Fibroblast of the aortic adventitia (primary cell): Measurements from ENCODE around the gene PROM2. TPM values are rescaled to one million over a fixed set of nuclear protein-coding genes. Genes with fewer than 3 reads are reported as not detected.

ENCODE experiments used
- DNase-seq: peaks from one replicate; pipeline ENCODE4 v3.0.0-alpha.2; 2010; ENCODE audit warnings: low read depth
- H3K4me3 ChIP-seq: 2 replicates; pipeline ENCODE4 v1.5.1; 2011; ENCODE audit warnings: low read depth, mild to moderate bottlenecking, control low read depth, low read length, moderate library complexity
- total RNA-seq: library from RNA; depleted of rRNA; stranded (reverse); fragments of >200 nt; gene quantifications from 2 replicates; pipeline ENCODE4 v1.2.3, GENCODE V29; 2012; ENCODE audit warnings: low replicate concordance
- TF ChIP-seq, protein P1 (sequence below): IDR thresholded peaks from 2 replicates; pipeline ENCODE4 v1.5.1; 2011; ENCODE audit warnings: mild to moderate bottlenecking, low read length, control low read depth, inconsistent platforms; ENCODE audit not compliant: insufficient read depth

PROM2 gene
- 0.18 and 0.33 TPM in 2 replicates for total RNA-seq

- H3K4me3 ChIP-seq = no peak within 1 kb of the TSS
- DNase-seq = no peak
- TF ChIP-seq, protein P1, sequence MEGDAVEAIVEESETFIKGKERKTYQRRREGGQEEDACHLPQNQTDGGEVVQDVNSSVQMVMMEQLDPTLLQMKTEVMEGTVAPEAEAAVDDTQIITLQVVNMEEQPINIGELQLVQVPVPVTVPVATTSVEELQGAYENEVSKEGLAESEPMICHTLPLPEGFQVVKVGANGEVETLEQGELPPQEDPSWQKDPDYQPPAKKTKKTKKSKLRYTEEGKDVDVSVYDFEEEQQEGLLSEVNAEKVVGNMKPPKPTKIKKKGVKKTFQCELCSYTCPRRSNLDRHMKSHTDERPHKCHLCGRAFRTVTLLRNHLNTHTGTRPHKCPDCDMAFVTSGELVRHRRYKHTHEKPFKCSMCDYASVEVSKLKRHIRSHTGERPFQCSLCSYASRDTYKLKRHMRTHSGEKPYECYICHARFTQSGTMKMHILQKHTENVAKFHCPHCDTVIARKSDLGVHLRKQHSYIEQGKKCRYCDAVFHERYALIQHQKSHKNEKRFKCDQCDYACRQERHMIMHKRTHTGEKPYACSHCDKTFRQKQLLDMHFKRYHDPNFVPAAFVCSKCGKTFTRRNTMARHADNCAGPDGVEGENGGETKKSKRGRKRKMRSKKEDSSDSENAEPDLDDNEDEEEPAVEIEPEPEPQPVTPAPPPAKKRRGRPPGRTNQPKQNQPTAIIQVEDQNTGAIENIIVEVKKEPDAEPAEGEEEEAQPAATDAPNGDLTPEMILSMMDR = no peak
Measured at GRCh38 chr2:95274291-95275150, at the start of gene PROM2. Gene PROM2, plus strand, starts transcription at chr2:95274449. Its CDS starts 137 bp downstream, at chr2:95274586.

DNA sequence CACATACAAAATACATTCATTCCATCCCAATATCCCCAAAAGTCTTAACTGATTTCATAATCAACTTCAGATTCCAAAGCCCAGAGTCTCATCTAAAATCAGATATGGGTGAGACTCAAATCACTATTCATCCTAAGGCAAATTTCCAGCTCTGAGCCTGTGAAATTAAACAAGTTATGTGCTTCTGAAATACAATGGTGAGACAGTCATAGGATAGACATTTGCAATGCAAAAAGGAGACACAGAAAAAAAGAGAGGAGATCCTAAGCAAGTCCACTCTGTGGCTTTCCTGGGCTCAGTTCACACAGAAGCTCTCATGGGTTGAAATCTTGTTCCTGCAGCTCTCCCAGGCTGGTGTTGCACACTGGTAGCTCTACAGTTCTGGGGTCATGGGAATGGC lies 48.6 kb upstream of the PROM2 start:
- H3K4me3 ChIP-seq = no peak overlapping the region
- DNase-seq = no peak
- TF ChIP-seq, protein P1 = no peak

DNA sequence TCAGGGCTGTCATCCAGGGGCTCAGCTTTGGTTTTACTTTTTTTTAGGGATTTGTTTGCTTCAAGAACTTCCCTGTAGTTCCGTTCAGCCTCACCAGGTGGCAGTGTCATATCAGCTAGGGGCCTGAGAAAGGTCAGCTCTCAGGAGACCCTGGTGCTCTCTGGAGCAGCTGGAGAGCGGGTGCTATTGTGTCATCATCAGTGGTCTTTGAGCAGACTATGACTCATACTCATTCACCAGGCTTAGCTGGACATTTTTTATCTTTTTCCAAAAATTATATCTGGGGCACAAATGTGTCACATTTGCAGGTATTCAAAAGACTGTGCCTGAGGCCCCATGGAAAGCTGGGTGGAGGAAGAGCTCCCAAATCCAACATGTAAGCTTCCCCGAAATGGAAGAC lies 42.5 kb upstream of the PROM2 start:
- TF ChIP-seq, protein P1 = peak; percentile 83
- no peak overlapping the region for H3K4me3 ChIP-seq
- peak; percentile 68 for DNase-seq

DNA sequence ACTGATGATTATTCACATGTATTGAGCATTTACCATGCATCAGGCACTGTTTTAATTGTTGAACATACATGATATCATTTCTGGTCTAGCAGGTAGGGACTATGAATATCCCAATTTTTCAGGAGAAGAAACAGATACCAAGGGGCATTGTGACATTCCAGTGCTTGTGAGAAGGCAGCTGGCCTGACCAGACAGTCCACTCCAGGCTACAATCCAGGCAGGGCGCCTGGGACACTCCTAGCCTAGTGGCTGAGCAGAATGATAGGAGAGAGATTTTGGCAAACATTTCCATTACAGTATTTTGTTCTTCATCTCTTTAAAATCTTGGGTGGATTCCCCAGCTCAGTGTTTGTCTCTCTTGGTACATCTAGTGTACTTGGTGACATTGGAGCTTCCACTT lies 42.0 kb upstream of the PROM2 start:
- TF ChIP-seq, protein P1 = no peak
- no peak for DNase-seq
- H3K4me3 ChIP-seq = no peak overlapping the region

- no peak for DNase-seq
- no peak overlapping the region for H3K4me3 ChIP-seq
- TF ChIP-seq, protein P1 = no peak
Measured at GRCh38 chr2:95234286-95234785, 39.9 kb upstream of the PROM2 start.

- TF ChIP-seq, protein P1 = no peak
- DNase-seq = no peak
- no peak overlapping the region for H3K4me3 ChIP-seq
Measured at GRCh38 chr2:95234816-95235215, 39.4 kb upstream of the PROM2 start.
